AG04450 (cell line): Measurements from ENCODE around the gene CYP27C1. TPM values are rescaled to one million over a fixed set of nuclear protein-coding genes. Genes with fewer than 3 reads are reported as not detected.
"Not testable (repeated sequence)": the region's sequence is repeated elsewhere in the genome, so short reads cannot be mapped to it uniquely, and the experiment has no call there.

ENCODE experiments used
- CTCF ChIA-PET: fragments of 300-600, 350-600 bp; formaldehyde crosslinking; extraction: SDS; loops from one replicate; lab custom pipeline; 2022; ENCODE audit warnings: antibody characterized with exemption, inconsistent platforms; lab: Charles Lee
- POLR2A ChIA-PET: fragments of 350-600 bp; formaldehyde crosslinking; extraction: SDS; loops from one replicate; lab custom pipeline; 2021; ENCODE audit warnings: antibody characterized with exemption, inconsistent platforms; lab: Yijun Ruan, JAX
- DNase-seq: peaks from one replicate; pipeline ENCODE4 v3.0.0-alpha.2; 2011; ENCODE audit warnings: low read depth, low spot score
- H3K27ac ChIP-seq: one replicate; pipeline ENCODE4 v1.5.1; 2012; ENCODE audit warnings: low read depth, low read length, control low read depth
- H3K27me3 ChIP-seq: one replicate; pipeline ENCODE4 v1.6.0; 2012; ENCODE audit warnings: low read length; ENCODE audit not compliant: control insufficient read depth, insufficient read depth
- H3K4me3 ChIP-seq: 2 replicates; pipeline ENCODE4 v1.5.1; 2011; ENCODE audit warnings: mild to moderate bottlenecking, low read depth, low read length, control low read depth
- H3K9me3 ChIP-seq: 2 replicates; pipeline ENCODE4 v1.5.1; 2012; ENCODE audit warnings: low read length; ENCODE audit not compliant: control insufficient read depth, insufficient read depth
- CTCF ChIP-seq: IDR thresholded peaks from 2 replicates; pipeline ENCODE4 v1.5.1; 2011; ENCODE audit warnings: low read depth, low read length, control low read depth, inconsistent platforms
- polyA plus RNA-seq: library from polyadenylated mRNA; depleted of rRNA; stranded (reverse); fragments of >200 nt; gene quantifications from 2 replicates; pipeline ENCODE4 v1.2.3, GENCODE V29; 2011

Gene CYP27C1
- polyA plus RNA-seq, 1 experiment: not detected

GRCh38 chr2:127219171-127220070 is 678 bp downstream of the CYP27C1 start:
- Histone ChIP-seq H3K27ac (no peak overlapping the region), H3K9me3 (peaks cover 7% of the 10 kb centered on the region), H3K4me3 (peak overlapping the region; percentile 43), H3K27me3 (peaks cover 47% of the 10 kb centered on the region)
- DNase-seq: no peak
- POLR2A ChIA-PET: no interaction called here
- CTCF ChIA-PET: no interaction called here
- no peak for TF ChIP-seq CTCF

- TF ChIP-seq CTCF: no peak
- Histone ChIP-seq H3K27me3 (peaks cover 47% of the 10 kb centered on the region), H3K27ac (no peak overlapping the region), H3K9me3 (peaks cover 7% of the 10 kb centered on the region), H3K4me3 (peak overlapping the region; percentile 43)
- CTCF ChIA-PET: no interaction called here
- POLR2A ChIA-PET: no interaction called here
- no peak for DNase-seq
Measured at GRCh38 chr2:127218812-127219170, 1.3 kb downstream of the CYP27C1 start.

GRCh38 chr2:127217470-127218325 is 2.4 kb downstream of the CYP27C1 start:
- Histone ChIP-seq H3K27me3 (peaks cover 49% of the 10 kb centered on the region), H3K4me3 (no peak overlapping the region), H3K27ac (no peak overlapping the region), H3K9me3 (peaks cover 7% of the 10 kb centered on the region)
- no peak for DNase-seq
- CTCF ChIA-PET: no interaction called here
- TF ChIP-seq CTCF: no peak
- POLR2A ChIA-PET: no interaction called here

- peaks cover 49% of the 10 kb centered on the region for H3K27me3 ChIP-seq
- H3K4me3 ChIP-seq: no peak overlapping the region
- peaks cover 7% of the 10 kb centered on the region for H3K9me3 ChIP-seq
- ChIA-PET POLR2A (no interaction called here), CTCF (no interaction called here)
- TF ChIP-seq CTCF: no peak
- no peak for DNase-seq
- H3K27ac ChIP-seq: no peak overlapping the region
Measured at GRCh38 chr2:127216593-127216992, 3.5 kb downstream of the CYP27C1 start.

DNA sequence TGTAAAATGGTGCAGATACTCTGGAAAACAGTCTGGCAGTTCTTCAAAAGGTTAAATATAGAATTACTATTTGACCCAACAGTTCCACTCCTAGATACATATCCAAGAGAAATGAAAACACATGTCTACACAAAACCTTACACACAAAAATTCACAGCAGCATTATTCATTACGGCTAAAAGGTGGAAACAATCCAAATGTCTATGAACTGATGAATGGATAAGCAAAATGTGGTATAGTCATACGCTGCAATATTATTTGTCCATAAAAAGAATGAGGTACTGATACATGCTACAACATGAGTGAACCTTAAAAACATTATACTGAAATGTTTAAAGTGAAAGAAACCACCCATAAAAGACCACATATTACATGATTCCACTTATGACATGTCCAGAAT is 4.0 kb downstream of the CYP27C1 start:
- ChIA-PET CTCF (no interaction called here), POLR2A (no interaction called here)
- H3K4me3 ChIP-seq: no peak overlapping the region
- H3K9me3 ChIP-seq: peaks cover 7% of the 10 kb centered on the region
- H3K27me3 ChIP-seq: peaks cover 46% of the 10 kb centered on the region
- no peak for TF ChIP-seq CTCF
- no peak for DNase-seq
- H3K27ac ChIP-seq: no peak overlapping the region

DNA sequence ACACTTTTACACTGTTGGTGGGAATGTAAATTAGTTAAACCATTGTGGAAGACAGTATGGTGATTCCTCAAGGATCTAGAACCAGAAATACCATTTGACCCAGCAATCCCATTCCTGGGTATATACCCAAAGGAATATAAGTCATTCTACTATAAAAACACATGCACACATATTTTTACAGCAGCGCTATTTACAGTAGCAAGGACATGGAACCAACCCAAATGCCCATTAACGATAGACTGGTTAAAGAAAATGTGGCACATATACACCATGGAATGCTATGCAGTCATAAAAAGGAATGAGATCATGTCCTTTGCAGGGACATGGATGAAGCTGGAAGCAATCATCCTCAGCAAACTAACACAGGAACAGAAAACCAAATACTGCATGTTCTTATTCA is 5.9 kb downstream of the CYP27C1 start:
- peaks cover 31% of the 10 kb centered on the region for H3K27me3 ChIP-seq
- H3K9me3 ChIP-seq, H3K27ac ChIP-seq, CTCF ChIA-PET, POLR2A ChIA-PET, H3K4me3 ChIP-seq, DNase-seq: not testable (repeated sequence)
